Muscle of arm (tissue), 12 donors: Measurements from ENCODE around the gene GJB3. TPM values are rescaled to one million over a fixed set of nuclear protein-coding genes. Genes with fewer than 3 reads are reported as not detected.
"Not testable (repeated sequence)": the region's sequence is repeated elsewhere in the genome, so short reads cannot be mapped to it uniquely, and the experiment has no call there.

Source experiments
- DNase-seq: peaks from one replicate; pipeline ENCODE4 v3.0.0-alpha.2; 2013
- polyA plus RNA-seq, 12 donors: library from polyadenylated mRNA; unstranded; fragments of 120-200 nt; gene quantifications; one replicate each; pipeline ENCODE4 v1.2.1, GENCODE V29; 2013; ENCODE audit not compliant: insufficient read length in 12 of 12

Gene GJB3
- polyA plus RNA-seq, 12 donors, result 0.14 to 7.6 (median 1.2) TPM; not detected in 7

DNA sequence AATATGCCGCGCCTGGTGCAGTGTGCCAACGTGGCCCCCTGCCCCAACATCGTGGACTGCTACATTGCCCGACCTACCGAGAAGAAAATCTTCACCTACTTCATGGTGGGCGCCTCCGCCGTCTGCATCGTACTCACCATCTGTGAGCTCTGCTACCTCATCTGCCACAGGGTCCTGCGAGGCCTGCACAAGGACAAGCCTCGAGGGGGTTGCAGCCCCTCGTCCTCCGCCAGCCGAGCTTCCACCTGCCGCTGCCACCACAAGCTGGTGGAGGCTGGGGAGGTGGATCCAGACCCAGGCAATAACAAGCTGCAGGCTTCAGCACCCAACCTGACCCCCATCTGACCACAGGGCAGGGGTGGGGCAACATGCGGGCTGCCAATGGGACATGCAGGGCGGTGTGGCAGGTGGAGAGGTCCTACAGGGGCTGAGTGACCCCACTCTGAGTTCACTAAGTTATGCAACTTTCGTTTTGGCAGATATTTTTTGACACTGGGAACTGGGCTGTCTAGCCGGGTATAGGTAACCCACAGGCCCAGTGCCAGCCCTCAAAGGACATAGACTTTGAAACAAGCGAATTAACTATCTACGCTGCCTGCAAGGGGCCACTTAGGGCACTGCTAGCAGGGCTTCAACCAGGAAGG is 4.3 kb downstream of the GJB3 start:
- no peak for DNase-seq

DNA sequence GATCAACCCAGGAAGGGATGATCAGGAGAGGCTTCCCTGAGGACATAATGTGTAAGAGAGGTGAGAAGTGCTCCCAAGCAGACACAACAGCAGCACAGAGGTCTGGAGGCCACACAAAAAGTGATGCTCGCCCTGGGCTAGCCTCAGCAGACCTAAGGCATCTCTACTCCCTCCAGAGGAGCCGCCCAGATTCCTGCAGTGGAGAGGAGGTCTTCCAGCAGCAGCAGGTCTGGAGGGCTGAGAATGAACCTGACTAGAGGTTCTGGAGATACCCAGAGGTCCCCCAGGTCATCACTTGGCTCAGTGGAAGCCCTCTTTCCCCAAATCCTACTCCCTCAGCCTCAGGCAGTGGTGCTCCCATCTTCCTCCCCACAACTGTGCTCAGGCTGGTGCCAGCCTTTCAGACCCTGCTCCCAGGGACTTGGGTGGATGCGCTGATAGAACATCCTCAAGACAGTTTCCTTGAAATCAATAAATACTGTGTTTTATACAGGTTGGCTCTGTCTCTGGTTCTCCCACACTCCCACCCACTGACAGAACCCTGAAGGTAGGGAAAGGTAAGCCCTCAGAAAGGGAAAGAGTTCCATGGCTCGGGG is 5.0 kb downstream of the GJB3 start:
- no peak for DNase-seq

DNA sequence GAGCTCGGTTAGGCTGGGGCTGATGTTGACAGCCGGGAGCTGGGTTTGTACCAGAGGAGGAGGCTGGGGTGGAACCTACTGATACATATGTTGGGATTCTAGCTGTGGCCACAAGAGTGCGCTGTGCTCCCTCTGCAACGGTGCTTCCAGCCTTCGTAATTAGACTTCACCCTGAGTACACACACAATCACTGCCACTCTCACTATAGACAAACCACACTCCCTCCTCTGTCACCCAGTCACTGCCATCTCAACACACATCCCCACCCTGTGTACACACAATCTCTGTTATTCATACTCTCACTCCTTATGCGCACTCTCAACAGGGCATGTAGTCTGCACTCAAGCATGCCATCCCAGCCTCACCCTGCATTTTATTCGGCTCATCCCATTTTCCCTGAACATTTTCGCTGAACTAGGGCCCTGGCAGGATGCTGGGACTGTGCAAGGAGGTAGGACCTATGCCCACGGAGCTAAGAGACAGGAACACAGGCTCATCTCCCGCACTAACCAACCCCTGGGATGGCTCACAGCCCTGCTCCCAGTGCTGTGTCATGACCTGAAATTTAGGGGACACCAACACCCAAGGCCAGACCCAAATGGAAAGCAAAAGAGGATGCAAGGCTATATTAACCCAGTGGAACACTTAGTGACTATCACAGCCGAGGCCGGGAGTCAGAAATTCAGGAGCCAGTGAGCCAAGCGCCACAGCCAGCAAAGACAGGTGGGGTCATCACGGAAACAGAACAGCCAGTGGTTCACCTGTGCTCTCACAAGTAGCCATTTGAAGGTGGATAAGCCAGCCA is 5.7 kb downstream of the GJB3 start:
- DNase-seq, result peak; percentile 61

DNA sequence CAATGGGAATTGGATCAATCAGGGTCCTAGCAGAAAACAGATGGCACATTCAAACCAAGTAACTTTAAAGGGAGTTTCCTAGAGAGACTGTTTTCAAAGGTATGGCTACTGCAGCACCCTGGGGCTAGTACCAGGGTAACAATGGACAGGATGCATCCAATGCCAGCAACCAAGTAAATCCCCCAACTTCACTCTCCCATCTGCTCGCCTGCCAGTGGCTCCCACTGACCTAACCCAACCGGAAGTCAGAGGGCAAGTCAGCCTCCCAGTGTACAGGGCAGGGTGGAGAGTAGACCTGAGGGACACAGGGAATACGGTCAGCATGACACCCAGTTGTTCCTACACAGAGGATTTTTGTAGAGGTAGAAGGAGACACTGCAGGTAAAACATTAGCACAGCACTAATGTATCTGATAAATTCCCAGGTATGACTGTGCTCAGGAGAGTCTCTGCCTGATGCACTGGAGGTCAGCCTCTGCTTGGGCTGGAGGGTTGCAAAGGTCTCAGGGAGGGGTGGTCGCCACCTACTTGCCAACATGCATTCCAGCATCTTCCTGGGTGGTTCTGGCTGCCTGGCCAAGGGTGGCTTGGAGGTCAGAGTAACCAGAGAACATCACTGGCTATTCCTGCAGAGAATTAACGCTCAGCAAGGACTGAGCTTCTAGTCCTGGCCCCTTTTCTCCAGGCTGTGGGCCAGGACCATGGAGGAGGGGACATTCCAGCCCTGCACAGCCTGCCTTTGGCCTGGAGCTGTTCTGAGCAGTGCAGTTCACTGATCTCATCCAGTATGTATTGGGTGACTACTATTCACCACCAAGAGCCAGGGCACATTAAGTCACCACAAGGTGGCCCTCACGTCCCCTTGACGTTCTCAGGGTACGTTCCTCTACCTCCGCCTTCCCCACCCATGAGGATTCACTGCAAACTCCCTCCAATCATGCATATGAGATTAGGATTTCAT is 6.7 kb downstream of the GJB3 start:
- DNase-seq, result peak; percentile 12

DNA sequence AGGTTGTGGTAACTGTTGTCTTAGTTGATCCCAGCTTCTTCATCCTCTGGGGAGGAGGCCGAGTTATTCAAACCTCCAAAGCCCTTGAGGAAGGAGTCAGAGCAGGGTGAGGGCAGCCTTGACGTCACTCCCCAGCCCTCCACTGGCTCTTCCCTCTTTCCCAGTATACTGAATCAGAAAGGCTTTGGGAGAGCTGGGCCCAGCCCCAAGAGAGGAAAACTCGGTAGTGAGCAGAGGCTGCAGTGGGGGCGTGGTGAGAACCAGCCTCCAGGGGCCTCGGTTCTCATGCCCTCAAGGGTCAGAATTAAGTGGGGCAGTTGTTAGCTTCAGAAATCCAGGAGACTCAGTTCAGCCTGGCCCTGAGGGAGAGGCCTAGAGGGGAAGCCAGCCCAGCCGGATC is 10.0 kb downstream of the GJB3 start:
- DNase-seq, result no peak

DNA sequence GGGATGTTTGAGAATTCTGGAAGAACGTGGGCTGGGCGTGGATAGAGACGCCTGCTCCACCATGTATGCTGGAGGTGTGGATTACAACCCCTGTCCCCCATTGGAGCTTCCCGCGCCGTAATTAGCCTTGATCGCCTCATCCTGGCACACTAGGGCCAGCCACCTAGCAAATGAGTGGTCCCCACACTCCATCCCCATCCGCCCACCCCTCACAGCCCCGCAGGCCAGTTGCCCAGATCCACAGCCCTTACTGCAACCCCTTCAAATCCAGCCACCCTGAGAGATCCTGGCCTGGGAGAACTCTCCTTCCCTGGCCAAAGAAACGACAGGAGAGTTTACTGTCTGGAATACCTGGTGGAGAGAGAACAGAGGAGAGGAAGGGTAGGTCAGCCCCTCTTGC is 11.4 kb downstream of the GJB3 start:
- DNase-seq, result no peak

DNA sequence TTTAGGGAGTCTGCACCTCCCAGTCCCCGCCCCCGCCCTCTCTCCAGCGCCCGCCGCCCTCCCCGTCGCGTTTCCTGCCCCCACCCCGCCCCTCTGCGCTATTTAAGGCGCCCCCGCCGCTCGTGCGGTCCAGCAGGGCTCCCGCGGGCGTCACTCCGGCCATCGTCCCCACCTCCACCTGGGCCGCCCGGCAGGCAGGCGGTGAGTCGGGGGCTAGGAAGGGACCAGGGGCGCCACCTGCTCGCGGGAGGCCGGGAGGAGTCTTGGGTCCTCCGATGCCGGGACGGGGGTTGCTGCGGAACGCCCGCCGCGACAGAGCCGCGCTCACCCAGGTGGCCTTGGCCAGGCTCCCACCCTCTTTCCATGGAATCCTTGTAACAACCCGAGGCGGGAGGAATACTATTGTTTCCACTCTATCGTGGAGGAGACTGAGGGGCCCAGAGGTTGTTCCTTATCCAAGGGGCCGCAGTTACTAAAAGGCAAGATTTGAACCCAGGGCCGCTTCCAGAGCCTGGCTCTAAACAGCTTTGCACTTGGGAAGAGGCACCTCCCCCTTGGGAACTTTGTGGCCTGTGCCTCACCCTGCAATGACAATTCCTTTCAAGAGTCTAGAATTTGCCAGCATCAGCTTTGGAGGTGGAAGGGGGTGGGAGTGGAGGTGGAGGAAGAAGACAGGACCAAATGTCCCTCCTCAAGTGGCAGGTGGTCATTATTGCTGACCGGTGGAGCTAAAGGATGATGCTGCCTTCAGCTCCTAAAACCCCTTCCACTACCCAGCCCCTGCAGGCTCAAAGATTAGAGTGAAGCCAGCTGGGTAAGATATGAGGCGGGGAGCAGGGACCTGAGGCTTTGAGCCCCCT is 12.1 kb downstream of the GJB3 start, which contains the start of gene GJA4:
GJA4 (plus strand) TSS at position 132 of the 860 bp plus-strand sequence. CDS start 1,215 bp downstream, outside the sequence.
- no peak for DNase-seq

DNA sequence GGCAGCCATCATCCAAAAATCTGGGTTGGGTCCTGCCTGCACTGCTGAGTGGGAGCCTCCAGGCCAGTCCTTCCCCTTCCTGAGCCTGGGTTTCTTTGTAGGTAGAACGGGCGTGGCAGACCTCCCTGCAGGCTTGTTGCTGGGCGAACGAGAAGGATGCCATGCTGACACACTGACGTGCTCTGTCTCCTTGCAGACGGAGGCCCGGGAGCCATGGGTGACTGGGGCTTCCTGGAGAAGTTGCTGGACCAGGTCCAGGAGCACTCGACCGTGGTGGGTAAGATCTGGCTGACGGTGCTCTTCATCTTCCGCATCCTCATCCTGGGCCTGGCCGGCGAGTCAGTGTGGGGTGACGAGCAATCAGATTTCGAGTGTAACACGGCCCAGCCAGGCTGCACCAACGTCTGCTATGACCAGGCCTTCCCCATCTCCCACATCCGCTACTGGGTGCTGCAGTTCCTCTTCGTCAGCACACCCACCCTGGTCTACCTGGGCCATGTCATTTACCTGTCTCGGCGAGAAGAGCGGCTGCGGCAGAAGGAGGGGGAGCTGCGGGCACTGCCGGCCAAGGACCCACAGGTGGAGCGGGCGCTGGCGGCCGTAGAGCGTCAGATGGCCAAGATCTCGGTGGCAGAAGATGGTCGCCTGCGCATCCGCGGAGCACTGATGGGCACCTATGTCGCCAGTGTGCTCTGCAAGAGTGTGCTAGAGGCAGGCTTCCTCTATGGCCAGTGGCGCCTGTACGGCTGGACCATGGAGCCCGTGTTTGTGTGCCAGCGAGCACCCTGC is 13.2 kb downstream of the GJB3 start:
- DNase-seq, result no peak

DNA sequence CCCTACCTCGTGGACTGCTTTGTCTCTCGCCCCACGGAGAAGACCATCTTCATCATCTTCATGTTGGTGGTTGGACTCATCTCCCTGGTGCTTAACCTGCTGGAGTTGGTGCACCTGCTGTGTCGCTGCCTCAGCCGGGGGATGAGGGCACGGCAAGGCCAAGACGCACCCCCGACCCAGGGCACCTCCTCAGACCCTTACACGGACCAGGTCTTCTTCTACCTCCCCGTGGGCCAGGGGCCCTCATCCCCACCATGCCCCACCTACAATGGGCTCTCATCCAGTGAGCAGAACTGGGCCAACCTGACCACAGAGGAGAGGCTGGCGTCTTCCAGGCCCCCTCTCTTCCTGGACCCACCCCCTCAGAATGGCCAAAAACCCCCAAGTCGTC is 13.8 kb downstream of the GJB3 start:
- DNase-seq, result no peak

DNA sequence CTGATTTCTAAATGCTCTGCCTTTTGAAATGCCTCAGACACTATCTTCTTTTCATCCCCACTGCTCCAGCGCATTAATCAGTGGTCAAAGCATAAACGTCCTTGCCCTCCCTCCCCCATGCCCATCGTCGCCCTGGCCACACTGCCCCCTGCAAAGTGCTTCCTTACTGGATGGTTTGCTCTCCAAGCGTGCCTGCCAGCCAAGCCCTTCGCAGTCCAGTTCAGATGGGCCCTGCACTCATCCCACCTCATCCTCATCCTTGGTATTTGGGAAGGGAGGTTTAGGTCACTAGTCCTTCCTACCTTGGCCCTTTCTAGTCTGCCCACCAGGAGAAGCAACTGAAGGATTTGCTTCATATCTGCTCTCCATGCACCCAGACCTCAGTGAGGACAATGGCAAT is 14.9 kb downstream of the GJB3 start:
- no peak for DNase-seq

DNA sequence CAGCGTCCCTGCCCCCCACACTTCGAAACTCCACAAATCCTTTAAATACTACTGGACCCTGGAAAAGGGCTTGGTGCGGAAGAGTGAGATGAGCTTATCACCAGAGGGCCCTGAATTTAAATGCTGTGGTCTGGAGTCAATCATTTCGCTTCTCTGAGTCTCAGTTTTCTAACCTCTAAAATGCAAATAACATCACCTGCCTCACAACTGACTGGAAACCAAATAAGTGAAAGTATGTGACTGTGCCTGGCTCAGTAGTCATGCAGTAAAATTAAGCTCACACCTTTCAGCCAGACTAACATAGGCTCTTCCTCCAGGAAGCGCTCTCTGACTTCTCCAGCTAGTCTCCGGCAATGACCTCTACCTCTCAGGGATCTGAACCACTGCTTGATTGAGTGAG is 16.0 kb downstream of the GJB3 start:
- no peak for DNase-seq

DNA sequence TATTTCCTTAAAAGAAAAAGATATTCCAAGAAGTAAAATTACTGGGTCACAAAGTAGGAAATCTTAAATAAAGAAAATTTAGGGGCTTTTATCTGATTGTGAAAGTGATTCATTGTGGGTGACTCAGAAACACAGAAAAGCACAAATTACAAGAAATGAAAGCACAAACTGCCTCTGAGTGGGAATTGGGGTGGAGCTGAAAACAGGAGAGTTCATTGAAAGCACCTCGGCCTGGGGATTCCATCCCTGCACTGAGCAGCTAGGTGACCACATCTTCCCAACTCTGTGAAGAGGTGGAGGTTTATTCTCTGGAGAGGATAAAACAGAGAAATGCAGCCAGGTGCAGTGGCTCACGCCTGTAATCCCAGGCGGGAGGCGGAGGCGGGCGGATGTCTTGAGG is 19.2 kb downstream of the GJB3 start:
- DNase-seq, result no peak

DNA sequence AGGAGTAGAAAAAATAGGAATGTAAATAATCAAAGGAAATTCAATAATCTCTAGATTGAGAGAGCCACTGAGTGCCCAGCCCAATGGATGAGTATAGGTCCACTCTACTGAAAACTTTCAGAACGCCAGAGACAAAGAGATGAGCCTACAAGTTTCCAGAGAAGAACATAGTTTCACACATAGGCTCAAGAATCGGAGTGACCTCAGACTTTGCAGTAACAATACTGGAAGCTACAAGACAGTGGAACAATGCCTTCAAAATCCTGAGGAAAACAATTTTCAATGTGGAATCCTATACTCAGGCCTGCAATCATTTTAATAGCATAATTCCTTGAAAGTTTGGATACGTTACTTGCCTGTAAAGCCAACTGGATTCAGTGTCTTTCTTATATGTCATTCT is 22.8 kb downstream of the GJB3 start:
- DNase-seq, result no peak

DNA sequence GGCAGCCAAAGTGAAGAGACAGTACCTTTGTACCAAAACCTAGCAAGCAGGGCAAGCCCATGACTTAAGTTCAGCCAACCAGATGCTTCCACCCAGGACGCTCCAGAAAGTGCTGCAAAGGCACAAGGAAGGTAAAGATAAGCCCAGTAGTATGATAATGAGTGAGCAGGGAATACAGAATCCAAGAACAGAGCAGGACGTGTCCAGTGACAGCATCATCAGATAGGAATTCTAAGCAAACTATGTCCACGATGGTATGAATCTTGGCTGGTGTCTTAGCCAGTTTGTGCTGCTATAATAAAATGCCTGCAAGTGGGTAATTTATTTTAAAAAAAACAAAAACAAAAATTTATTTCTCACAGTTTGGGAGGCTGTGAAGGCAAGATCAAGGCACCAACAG is 25.4 kb downstream of the GJB3 start:
- DNase-seq, result no peak

DNA sequence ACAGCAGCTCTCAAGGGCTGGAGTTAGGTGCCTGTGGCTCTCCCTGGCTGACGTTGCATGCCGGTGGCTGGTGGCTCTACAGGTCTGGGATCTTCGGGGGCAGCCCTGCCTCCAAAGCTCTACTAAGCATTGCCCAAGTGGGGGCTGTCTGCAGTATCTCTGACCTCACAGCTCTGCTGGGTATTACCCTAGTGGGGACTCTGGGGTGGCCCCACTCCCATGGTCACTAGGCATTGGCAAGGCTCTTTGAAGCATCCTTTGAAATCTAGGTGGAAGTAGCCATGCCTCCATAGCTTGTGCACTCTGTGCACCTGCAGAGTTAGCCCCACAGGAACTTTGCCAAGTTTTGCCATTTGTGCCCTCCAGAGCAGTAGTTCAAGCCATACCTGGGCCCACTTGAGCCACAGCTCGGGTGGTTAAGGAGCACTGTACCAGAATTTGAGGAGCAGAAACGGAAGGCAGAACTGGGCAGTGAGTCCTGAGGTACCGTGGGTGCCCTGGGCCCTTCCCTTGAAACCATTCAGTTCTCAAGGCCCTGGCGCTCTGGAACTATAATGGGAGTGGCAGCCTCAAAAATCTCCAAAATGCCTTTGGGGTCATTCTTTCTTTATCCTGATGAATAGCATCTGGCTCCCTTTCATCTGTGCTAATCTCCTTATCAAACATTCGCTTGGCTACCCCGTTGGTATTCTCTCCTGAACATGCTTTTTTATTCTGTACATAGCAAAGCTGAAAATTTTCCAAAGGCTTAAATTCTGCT is 27.2 kb downstream of the GJB3 start:
- DNase-seq, result no peak

DNA sequence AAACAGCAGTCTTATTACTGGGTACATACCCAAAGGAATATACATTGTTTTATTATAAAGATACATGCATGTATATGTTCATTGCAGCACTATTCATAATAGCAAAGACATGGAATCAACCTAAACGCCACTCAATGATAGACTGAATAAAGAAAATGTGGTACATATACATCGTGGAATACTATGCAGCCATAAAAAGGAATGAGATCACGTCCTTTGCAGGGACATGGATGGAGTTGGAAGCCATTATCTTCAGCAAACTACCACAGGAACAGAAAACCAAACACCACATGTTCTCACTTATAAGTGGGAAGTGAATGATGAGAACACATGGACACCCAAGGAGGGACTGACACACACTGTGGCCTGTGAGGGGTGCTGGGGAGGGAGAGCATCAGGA is 29.8 kb downstream of the GJB3 start:
- DNase-seq, result not testable (repeated sequence)

DNA sequence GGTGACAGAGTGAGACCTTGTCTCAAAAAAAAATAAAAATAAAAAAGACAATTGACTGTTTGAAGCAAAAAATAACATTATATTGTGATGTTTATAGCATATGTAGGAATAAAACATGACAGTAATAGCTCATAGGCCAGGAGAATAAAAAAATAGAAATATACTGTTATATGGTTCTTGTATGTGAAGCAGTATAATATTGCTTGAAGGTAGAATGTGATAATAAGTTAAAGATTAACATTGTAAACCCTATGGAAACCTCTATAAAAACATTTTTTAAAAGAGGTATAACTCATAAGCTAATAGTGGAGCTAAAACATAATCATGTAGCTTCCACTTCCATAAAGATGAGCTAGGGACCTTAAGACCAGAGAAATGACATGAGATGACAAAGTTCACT is 35.3 kb downstream of the GJB3 start:
- DNase-seq, result no peak

DNA sequence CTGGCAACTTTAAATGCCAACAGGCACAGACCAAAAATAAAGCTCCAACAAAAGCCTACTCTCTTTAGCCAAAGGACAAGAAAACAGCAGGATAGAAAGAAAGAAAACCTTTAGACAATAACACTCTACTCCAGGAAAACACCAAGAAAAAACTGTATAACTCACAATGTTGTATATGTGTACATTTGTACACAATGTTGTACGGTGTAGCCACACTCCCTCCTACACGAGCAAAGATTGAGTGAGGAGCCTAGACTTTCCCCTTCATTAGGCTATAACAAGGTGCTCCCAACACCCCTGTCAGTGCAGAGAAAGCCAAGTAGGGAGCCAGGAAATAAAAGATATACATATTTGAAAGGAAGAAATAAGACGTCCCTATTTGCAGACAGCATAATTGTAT is 35.8 kb downstream of the GJB3 start:
- DNase-seq, result no peak

DNA sequence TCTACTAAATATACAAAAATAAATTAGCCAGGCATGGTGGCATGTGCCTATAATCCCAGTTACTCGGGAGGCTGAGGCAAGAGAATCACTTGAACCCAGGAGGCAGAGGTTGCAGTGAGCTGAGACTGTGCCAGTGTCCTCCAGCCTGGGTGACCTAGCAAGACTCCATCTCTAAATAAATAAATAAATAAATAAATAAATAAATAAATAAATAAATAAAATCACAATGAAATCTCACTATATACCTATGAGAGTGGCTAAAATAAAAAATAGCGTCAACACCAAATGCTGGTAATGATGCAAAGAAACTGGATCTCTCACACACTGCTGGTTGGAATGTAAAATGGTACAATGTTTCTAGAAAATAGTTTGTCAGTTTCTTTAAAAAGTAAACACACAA is 37.8 kb downstream of the GJB3 start:
- DNase-seq, result not testable (repeated sequence)
